Fibroblast of pulmonary artery (primary cell): Measurements from ENCODE around the gene ORAI2.
"Not testable (repeated sequence)": the region's sequence is repeated elsewhere in the genome, so short reads cannot be mapped to it uniquely, and the experiment has no call there.

Experiments used
- DNase-seq: peaks from one replicate; pipeline ENCODE4 v3.0.0-alpha.2; 2010; ENCODE audit warnings: low read depth
- H3K4me3 ChIP-seq: replicated peaks from 2 replicates; pipeline ENCODE4 v1.5.1; 2011; ENCODE audit warnings: low read depth, mild to moderate bottlenecking, control low read depth, low read length, moderate library complexity
- TF ChIP-seq, protein P1 (sequence below): IDR thresholded peaks from 2 replicates; pipeline ENCODE4 v1.5.1; 2011; ENCODE audit warnings: mild to moderate bottlenecking, control low read depth, low read length, inconsistent platforms; ENCODE audit errors: missing control alignments

ORAI2 gene

DNA sequence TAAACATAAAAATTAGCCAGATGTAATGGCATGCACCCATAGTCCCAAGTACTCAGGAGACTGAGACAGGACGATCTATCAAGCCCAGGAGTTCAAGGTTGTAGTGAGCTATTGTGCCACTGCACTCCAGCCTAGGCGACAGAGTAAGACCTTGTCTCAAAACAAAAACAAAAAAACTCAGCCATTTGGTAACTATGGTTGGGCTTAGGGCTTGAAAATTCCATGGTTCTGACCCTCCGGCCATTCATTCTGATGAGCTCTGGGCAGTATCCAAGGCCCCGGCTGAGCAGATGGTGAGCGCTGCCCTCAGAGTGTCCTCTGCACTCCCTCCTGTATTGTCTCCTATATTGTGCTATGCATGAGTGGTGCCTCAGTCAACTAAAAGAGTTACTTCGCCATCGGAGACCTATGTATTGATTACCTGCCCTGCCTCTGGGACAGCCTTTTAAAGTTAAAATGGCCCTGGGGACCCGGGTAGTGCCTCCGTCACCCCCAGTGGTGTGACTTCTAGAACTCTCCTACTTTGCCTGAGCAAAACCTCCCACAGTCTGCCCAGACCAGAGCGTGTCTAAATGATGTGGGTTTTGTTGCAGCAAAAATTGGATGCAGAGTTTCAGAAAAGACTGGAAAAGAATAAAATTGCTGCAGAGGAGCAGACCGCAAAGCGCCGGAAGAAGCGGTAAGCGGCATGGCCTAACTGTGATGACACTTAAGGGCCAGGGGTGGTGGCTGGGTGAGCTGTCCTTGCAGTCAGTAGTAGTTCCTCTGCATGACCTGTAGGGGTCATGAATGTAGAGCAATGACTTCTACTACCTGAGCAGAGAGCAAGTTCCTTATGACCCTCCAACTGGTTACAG lies 29.1 kb upstream of the ORAI2 start:
- peak; percentile 69 for DNase-seq
- no peak overlapping the region for H3K4me3 ChIP-seq
- TF ChIP-seq, protein P1, sequence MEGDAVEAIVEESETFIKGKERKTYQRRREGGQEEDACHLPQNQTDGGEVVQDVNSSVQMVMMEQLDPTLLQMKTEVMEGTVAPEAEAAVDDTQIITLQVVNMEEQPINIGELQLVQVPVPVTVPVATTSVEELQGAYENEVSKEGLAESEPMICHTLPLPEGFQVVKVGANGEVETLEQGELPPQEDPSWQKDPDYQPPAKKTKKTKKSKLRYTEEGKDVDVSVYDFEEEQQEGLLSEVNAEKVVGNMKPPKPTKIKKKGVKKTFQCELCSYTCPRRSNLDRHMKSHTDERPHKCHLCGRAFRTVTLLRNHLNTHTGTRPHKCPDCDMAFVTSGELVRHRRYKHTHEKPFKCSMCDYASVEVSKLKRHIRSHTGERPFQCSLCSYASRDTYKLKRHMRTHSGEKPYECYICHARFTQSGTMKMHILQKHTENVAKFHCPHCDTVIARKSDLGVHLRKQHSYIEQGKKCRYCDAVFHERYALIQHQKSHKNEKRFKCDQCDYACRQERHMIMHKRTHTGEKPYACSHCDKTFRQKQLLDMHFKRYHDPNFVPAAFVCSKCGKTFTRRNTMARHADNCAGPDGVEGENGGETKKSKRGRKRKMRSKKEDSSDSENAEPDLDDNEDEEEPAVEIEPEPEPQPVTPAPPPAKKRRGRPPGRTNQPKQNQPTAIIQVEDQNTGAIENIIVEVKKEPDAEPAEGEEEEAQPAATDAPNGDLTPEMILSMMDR, result peak; percentile 69

DNA sequence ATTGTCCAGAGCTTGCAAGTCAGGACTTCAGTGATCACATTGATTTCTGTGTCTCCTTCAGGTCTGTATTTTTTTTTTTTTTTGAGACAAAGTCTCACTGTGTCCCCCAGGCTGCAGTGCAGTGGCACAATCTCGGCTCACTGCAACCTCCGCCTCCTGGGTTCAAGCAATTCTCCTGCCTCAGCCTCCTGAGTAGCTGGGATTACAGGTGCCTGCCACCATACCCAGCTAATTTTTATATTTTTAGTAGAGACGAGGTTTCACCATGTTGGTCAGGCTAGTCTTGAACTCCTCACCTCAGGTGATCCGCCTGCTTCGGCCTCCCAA lies 28.6 kb upstream of the ORAI2 start:
- not testable (repeated sequence) for H3K4me3 ChIP-seq, DNase-seq

DNA sequence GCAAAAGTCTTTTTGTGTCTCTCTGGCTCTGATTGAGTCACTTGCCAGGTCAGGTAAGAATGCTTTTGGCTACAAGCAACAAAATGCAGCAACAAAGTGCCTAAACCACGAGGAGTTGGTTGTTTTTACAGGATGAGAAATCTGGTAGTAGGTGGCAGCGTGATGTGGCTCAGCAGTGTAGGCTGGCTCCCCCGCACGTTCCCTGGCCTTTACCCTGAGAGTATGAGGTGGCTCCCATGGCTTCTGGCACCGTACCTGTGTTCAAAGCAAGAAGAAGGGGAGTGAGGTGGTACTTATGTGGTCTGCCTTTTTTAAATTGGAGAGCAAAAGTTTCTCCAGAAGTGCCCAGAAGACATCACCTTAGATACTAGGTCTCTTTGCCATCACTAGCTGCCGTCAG lies 25.5 kb upstream of the ORAI2 start:
- no peak overlapping the region for H3K4me3 ChIP-seq
- TF ChIP-seq, protein P1, result no peak
- no peak for DNase-seq

DNA sequence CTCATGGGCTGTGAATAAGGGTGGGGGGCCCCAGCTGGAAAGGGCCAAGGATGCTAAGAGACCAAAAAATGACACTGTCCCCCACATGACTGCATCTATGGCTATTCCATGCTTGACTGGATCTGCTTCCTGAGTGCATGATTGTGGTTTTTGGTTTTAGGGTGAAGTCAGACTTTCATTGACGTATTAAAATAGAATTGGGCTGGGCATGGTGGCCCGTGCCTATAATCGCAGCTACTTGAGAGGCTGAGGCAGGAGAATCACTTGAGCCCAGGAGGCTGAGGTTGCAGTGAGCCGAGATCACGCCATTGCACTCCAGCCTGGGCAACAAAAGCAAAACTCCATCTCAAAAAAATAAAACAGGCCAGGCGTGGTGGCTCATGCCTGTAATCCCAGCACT lies 24.8 kb upstream of the ORAI2 start:
- not testable (repeated sequence) for DNase-seq, H3K4me3 ChIP-seq

DNA sequence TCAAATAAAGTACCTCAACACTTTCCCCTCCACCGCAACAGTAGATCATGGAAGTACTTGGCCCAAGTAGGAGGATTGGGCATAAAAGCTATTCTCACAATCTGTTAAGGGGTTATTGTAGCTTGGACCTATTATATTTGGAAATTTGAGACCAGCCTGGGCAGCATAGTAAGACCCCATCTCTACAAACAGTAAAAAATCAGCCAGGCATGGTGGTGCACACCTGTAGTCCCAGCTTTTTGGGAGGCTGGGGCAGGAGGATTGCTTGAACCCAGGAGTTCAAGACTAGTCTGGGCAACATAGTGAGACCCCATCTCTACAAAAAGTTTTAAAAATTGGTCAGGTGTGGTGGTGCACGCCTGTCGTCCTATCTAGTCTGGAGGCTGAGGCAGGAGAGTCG lies 24.0 kb upstream of the ORAI2 start:
- TF ChIP-seq, protein P1, result no peak
- DNase-seq, result no peak
- H3K4me3 ChIP-seq, result no peak overlapping the region

DNA sequence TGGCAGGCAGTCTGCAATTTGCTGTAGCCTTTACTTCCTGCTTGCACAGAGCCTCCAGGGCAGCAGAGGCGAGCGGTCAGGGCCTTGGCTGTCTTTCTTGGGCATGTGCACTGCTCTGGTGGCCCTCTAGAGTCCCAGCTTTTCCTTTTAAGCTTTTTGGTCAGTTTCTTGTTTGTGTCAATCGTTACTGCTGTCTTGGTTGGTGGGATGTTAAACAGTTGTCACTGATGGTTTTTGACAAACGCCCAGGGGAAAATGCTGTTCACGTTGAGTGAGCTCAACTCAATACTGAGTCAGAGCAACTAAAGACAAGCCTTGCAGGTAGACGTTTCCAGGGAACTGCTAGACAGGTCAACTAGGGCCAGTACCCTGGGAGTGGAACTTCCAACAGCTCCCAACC lies 23.3 kb upstream of the ORAI2 start:
- H3K4me3 ChIP-seq, result no peak overlapping the region
- DNase-seq, result no peak
- TF ChIP-seq, protein P1, result no peak

DNA sequence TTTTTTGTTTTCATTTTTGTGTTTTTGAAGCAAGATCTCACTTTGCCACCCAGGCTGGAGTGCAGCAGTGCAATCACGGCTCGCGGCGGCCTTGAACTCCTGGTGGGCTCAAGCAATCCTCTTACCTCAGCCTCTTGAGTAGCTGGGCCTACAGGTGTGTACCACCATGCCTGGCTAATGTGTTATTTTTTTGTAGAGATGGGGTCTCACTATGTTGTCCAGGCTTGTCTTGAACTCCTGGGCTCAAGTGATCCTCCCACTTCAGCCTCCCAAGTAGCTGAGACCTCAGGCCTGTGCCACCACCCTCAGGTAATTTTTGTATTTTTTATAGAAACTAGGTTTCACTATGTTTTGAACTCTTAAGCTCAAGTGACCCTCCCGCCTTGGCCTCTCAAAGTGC lies 22.5 kb upstream of the ORAI2 start:
- no peak overlapping the region for H3K4me3 ChIP-seq
- no peak for DNase-seq
- TF ChIP-seq, protein P1, result no peak

DNA sequence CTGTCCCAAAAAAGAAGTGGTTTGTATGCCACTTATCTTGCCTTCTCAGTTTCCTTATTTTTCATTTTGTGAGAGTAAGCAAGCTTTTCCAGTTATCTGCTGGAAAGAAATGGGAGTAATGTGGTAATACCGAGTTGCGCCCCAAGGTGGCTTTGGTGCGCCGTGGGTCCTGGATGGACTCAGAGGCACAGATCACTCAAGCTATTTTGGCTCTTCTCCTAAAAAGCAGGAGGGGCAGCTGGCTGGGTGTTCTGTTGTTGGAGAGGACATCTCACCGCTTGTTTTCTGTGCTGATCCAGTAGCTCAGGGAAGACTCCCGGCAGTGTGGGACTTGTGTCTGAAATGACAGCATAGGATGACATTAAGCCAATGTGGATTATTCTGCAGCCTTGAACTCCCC lies 20.8 kb upstream of the ORAI2 start:
- H3K4me3 ChIP-seq, result no peak overlapping the region
- DNase-seq, result peak; percentile 39
- TF ChIP-seq, protein P1, result peak; percentile 44
